Immature natural killer cell (primary cell): ENCODE measurements around the gene ARR3. TPM values are rescaled to one million over a fixed set of nuclear protein-coding genes. Genes with fewer than 3 reads are reported as not detected.
"Not testable (repeated sequence)": the region's sequence is repeated elsewhere in the genome, so short reads cannot be mapped to it uniquely, and the experiment has no call there.

ENCODE experiments used
- DNase-seq, 3 donors: peaks; one replicate each; pipeline ENCODE4 v3.0.0; 2022; ENCODE audit warnings: mixed read lengths in 1 of 3
- H3K27ac Mint-ChIP-seq, 6 donors: one replicate each; pipeline ENCODE4 v1.8.0; 2020; ENCODE audit warnings: mixed read lengths in 6 of 6, mild to moderate bottlenecking in 5 of 6, inconsistent platforms in 4 of 6, moderate library complexity in 3 of 6
- H3K27me3 Mint-ChIP-seq, 3 donors: one replicate each; pipeline ENCODE4 v1.8.0; 2020 to 2021; ENCODE audit warnings: low read depth in 3 of 3, mild to moderate bottlenecking in 3 of 3, mixed read lengths in 3 of 3, moderate library complexity in 3 of 3, inconsistent platforms in 1 of 3
- H3K36me3 Mint-ChIP-seq, 3 donors: one replicate each; pipeline ENCODE4 v1.8.0; 2020; ENCODE audit warnings: mixed read lengths in 3 of 3, inconsistent platforms in 2 of 3, mild to moderate bottlenecking in 2 of 3
- H3K4me1 Mint-ChIP-seq, 2 donors: one replicate each; pipeline ENCODE4 v1.8.0; 2020; ENCODE audit warnings: inconsistent platforms in 2 of 2, mild to moderate bottlenecking in 2 of 2, mixed read lengths in 2 of 2, moderate library complexity in 1 of 2
- H3K4me3 Mint-ChIP-seq, 5 donors: one replicate each; pipeline ENCODE4 v1.8.0; 2020; ENCODE audit warnings: mild to moderate bottlenecking in 5 of 5, mixed read lengths in 5 of 5, inconsistent platforms in 3 of 5, moderate library complexity in 3 of 5
- H3K9me3 Mint-ChIP-seq, 6 donors: one replicate each; pipeline ENCODE4 v1.8.0; 2020; ENCODE audit warnings: mild to moderate bottlenecking in 6 of 6, mixed read lengths in 6 of 6, inconsistent platforms in 4 of 6, moderate library complexity in 3 of 6
- polyA plus RNA-seq, 3 donors: library from polyadenylated mRNA; unstranded; fragments of 300-500 nt; fragmentation: Illumina TruSeq; gene quantifications; one replicate each; pipeline ENCODE4 v1.2.3, GENCODE V29; 2021

ARR3 gene
- polyA plus RNA-seq, 3 donors from 2014 or later = not detected

DNA sequence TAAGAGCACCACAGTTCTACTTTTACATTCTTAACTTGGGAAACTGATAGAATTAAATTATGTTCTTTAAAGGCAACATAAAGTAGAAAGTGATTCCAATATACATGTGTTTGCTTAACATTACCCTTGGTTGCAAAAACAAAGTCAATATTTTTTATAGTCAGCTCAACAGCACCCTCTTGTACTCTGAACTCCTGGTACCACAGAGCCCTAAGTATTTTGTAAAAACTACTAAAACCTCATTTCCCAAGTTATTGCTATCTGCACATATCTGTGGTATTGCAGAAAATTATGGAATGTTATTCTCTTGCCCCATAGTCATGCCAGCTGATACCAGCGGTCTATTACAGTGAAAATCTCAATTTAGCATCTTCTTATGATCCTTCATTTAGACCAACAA is 24.7 kb downstream of the ARR3 start:
- no peak for DNase-seq
- peaks cover 2 to 10% (median 3%) of the 10 kb centered on the region in 3 donors for H3K27me3 Mint-ChIP-seq
- peaks cover 19 to 21% of the 10 kb centered on the region in 2 donors for H3K4me1 Mint-ChIP-seq
- no peaks in the 10 kb centered on the region for H3K9me3 Mint-ChIP-seq
- H3K27ac Mint-ChIP-seq = no peak overlapping the region
- no peak overlapping the region for H3K4me3 Mint-ChIP-seq
- H3K36me3 Mint-ChIP-seq = no peaks in the 10 kb centered on the region

DNA sequence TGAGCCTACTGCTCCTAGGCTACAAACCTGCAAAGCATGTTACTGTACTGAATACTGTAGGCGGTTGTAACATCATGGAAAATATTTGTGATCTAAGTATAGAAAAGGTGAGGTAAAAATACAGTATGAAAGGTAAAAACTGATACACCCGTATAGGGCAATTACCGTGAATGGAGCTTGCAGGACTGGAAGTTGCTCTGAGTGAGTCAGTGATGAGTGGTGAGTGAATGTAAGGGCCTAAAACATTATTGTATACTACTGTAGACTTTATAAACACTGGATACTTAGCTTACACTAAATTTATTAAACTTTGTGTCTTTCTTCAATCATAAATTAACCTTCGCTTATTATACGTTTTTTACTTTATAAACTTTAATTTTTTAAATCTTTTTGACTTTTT is 25.5 kb downstream of the ARR3 start:
- H3K27ac Mint-ChIP-seq = no peak overlapping the region
- H3K4me3 Mint-ChIP-seq = no peak overlapping the region
- no peaks in the 10 kb centered on the region for H3K36me3 Mint-ChIP-seq
- H3K27me3 Mint-ChIP-seq = peaks cover 2 to 10% (median 3%) of the 10 kb centered on the region in 3 donors
- DNase-seq = no peak
- H3K4me1 Mint-ChIP-seq = peaks cover 19% of the 10 kb centered on the region in 2 donors
- no peaks in the 10 kb centered on the region for H3K9me3 Mint-ChIP-seq

DNA sequence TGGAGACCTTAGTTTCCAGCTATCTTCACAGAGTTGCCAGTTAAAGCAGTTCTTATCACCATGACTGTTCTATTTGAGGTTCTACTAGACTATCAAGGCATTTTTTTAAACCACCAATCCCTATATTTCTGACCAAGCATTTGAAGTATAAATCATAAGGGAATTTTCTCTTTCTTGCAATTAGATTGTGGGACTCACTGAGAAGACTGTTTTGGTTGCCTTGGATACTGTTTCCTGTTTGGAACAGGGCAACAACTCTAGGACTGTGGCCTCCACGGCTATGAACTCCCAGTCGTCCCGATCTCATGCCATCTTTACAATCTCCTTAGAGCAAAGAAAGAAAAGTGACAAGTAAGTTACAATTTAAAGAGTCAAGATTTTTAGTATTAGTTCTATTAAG is 33.6 kb downstream of the ARR3 start:
- Mint-ChIP-seq H3K27ac (no peak overlapping the region), H3K4me3 (no peak overlapping the region), H3K9me3 (no peaks in the 10 kb centered on the region), H3K36me3 (peaks cover 0 to 4% (median 0%) of the 10 kb centered on the region in 3 donors), H3K4me1 (no peaks in the 10 kb centered on the region), H3K27me3 (peaks cover 0 to 5% (median 3%) of the 10 kb centered on the region in 3 donors)
- no peak for DNase-seq

DNA sequence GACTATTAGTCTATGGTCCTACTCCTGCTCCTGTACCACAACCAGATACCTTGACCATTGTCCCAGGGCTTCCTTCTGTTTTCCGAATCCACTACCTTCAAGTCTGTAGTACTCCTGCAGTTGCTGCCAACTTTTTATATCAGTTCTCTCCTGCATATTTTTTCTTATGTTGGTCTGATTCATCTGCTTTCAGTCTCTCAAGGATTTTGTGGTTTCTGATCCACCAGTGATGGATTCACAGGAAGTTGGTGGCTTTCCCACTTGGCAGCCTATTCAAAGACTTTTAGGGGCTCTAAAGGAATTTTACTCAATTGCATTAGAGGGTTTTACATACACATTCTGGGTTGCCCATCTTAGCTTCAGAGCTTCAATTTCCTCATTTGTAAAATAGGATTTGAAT is 45.4 kb downstream of the ARR3 start:
- Mint-ChIP-seq H3K4me1 (no peaks in the 10 kb centered on the region), H3K36me3 (no peaks in the 10 kb centered on the region), H3K27ac (no peak overlapping the region), H3K27me3 (peaks cover 0 to 2% (median 0%) of the 10 kb centered on the region in 3 donors), H3K4me3 (no peak overlapping the region), H3K9me3 (no peaks in the 10 kb centered on the region)
- no peak for DNase-seq

DNA sequence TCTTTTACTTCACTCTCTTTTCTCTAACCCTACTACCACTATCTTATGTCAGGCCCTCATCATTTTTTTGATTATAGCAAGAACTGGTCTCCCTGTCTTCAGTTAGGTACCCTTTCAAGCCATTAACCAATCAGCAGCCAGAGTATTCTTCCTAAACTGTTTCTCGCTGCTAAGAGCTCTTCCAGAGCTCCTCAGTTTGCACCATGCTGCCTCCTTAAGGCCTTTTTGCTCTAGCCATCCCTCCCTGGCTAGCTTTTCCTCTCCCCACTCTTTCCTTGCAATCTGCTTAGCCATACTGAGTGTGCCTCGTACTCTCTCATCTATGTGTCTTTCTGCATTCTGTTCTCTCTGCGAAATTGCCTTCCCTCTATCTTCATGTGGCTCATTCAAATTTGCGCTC is 54.6 kb downstream of the ARR3 start:
- Mint-ChIP-seq H3K27me3 (peaks cover 0 to 4% (median 2%) of the 10 kb centered on the region in 3 donors), H3K27ac (no peak overlapping the region), H3K4me3 (no peak overlapping the region), H3K9me3 (no peaks in the 10 kb centered on the region), H3K4me1 (no peaks in the 10 kb centered on the region), H3K36me3 (no peaks in the 10 kb centered on the region)
- no peak for DNase-seq

DNA sequence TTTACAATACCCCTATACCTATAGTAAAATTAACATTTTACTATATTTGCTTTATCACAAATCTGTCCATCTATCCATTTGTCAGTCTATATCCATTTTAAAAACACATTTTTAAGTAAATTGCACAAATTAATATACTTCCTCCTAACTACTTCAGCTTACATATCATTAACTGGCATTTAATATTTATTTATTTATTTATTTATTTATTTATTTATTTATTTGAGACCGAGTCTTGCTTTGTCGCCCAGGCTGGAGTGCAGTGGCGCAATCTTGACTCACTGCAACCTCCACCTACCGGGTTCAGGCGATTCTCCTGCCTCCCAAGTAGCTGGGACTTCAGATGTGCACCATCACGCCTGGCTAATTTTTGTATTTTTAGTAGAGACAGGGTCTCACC is 55.5 kb downstream of the ARR3 start:
- H3K4me3 Mint-ChIP-seq, DNase-seq, H3K9me3 Mint-ChIP-seq, H3K4me1 Mint-ChIP-seq, H3K27me3 Mint-ChIP-seq, H3K36me3 Mint-ChIP-seq, H3K27ac Mint-ChIP-seq: not testable (repeated sequence)

DNA sequence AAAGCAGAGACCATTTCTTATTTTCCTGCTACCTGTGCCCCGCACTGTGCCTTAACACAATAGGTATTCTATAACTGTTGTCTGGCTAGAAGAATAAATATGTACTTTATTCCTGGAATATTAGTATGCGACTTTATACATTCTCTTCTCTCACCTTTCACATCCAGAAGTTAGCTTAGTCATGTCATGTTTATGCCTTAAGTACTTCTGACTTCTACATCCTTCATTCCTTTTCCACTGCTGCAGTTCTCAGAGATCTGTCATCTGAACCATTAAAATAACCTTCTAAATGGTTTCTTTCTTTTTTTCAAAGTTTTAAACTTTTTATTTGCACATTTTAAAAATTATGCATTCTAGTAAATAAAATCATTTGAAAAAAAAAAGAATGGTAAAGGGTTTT is 56.2 kb downstream of the ARR3 start:
- no peaks in the 10 kb centered on the region for H3K9me3 Mint-ChIP-seq
- no peaks in the 10 kb centered on the region for H3K4me1 Mint-ChIP-seq
- H3K27me3 Mint-ChIP-seq = peaks cover 0 to 4% (median 2%) of the 10 kb centered on the region in 3 donors
- no peaks in the 10 kb centered on the region for H3K36me3 Mint-ChIP-seq
- H3K27ac Mint-ChIP-seq = no peak overlapping the region
- H3K4me3 Mint-ChIP-seq = no peak overlapping the region
- no peak for DNase-seq

DNA sequence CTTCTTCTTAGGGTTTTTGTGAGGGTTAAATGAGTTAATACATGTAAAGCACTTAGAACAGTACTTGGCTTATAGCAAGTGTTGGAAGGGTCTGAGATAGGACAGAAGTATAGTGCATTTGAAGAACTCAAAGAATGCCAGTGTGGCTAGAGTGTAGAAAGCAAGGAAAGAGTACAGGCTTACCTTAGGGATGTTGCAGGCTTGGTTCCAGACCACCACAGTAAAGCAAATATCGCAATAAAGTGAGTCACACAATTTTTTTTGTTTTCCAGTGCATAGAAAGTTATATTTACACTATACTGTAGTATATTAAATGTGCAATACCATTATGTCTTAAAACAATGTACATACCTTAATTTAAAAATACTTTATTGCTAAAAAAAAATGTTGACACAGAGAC is 63.0 kb downstream of the ARR3 start:
- Mint-ChIP-seq H3K27ac (no peak overlapping the region), H3K4me1 (no peaks in the 10 kb centered on the region), H3K36me3 (no peaks in the 10 kb centered on the region), H3K9me3 (no peaks in the 10 kb centered on the region), H3K4me3 (no peak overlapping the region), H3K27me3 (no peaks in the 10 kb centered on the region)
- no peak for DNase-seq

Other genes starting within 250 kb of the ARR3 start
- not detected for gene AWAT2, start 218.4 kb upstream of the ARR3 start, polyA plus RNA-seq
- not detected for gene OTUD6A, start 205.9 kb upstream of the ARR3 start, polyA plus RNA-seq
- gene IGBP1, start 134.9 kb upstream of the ARR3 start, polyA plus RNA-seq = 10 to 100 TPM; 37.8 to 55.6 (median 43.9) TPM
- not detected for gene DGAT2L6, start 90.9 kb upstream of the ARR3 start, polyA plus RNA-seq
- gene AWAT1, start 33.7 kb upstream of the ARR3 start, polyA plus RNA-seq = not detected
- not detected for gene P2RY4, start 8.1 kb upstream of the ARR3 start, polyA plus RNA-seq
- gene RAB41, start 13.8 kb downstream of the ARR3 start, polyA plus RNA-seq = not detected
- gene PDZD11, start 21.6 kb downstream of the ARR3 start, polyA plus RNA-seq = 10 to 100 TPM; 46.9 to 60.6 (median 48.1) TPM
- gene KIF4A, start 21.8 kb downstream of the ARR3 start, polyA plus RNA-seq = 1 to 10 TPM in 1 of 3 donors, not detected in 2; 1.0 TPM
- gene GDPD2, start 155.0 kb downstream of the ARR3 start, polyA plus RNA-seq = not detected
- gene DLG3, start 176.5 kb downstream of the ARR3 start, polyA plus RNA-seq = 1 to 10 TPM; 1.9 to 9.9 (median 6.6) TPM